Mesenchymal stem cell (in vitro differentiated cells and primary cell): ENCODE data around the gene BDKRB1.
A peak's percentile ranks its signal among the peaks of the same experiment; 100 is the strongest.

Experiments
- DNase-seq: peaks from one replicate; pipeline ENCODE4 v3.0.0-alpha.2; 2013
- H2AFZ ChIP-seq: one replicate; pipeline ENCODE4 v1.6.1; 2013; ENCODE audit warnings: low read depth, mild to moderate bottlenecking, control low read depth, inconsistent platforms, low read length, moderate library complexity
- H2AK5ac ChIP-seq: 2 replicates; pipeline ENCODE4 v1.6.1; 2013; ENCODE audit warnings: low read length, moderate library complexity, mild to moderate bottlenecking, inconsistent platforms; ENCODE audit not compliant: severe bottlenecking
- H2BK120ac ChIP-seq: one replicate; pipeline ENCODE4 v1.6.1; 2013; ENCODE audit warnings: low read depth, mild to moderate bottlenecking, inconsistent platforms, low read length, moderate library complexity
- H2BK12ac ChIP-seq, 2 experiments: one replicate each; pipeline ENCODE4 v1.6.1; 2013; ENCODE audit warnings: inconsistent platforms in 2 of 2, low read length in 2 of 2, mild to moderate bottlenecking in 2 of 2, moderate library complexity in 2 of 2, control low read depth in 1 of 2
- H2BK15ac ChIP-seq: one replicate; pipeline ENCODE4 v1.6.1; 2013; ENCODE audit warnings: mild to moderate bottlenecking, low read depth, inconsistent platforms; ENCODE audit not compliant: poor library complexity, severe bottlenecking
- H2BK5ac ChIP-seq: 2 replicates; pipeline ENCODE4 v1.6.1; 2013; ENCODE audit warnings: low read depth, mild to moderate bottlenecking, low read length, control low read depth, inconsistent platforms; ENCODE audit not compliant: poor library complexity, severe bottlenecking
- H3K14ac ChIP-seq, 2 experiments: one replicate each; pipeline ENCODE4 v1.6.1; 2013; ENCODE audit warnings: inconsistent platforms in 2 of 2, low read length in 2 of 2, control low read depth in 1 of 2, mild to moderate bottlenecking in 1 of 2, moderate library complexity in 1 of 2
- H3K18ac ChIP-seq, 2 experiments: one replicate each; pipeline ENCODE4 v1.6.1; 2013; ENCODE audit warnings: inconsistent platforms in 2 of 2, low read length in 2 of 2, control low read depth in 1 of 2, low read depth in 1 of 2, mild to moderate bottlenecking in 1 of 2
- H3K23ac ChIP-seq, 2 experiments: one replicate each; pipeline ENCODE4 v1.6.1; 2013; ENCODE audit warnings: inconsistent platforms in 2 of 2, low read length in 2 of 2, mild to moderate bottlenecking in 2 of 2, moderate library complexity in 2 of 2, control low read depth in 1 of 2
- H3K27ac ChIP-seq: 2 replicates; pipeline ENCODE4 v1.5.1; 2013; ENCODE audit warnings: mild to moderate bottlenecking, moderate library complexity, low read length, control low read depth, inconsistent platforms; ENCODE audit not compliant: poor library complexity, severe bottlenecking
- H3K27me3 ChIP-seq, 2 experiments: 2 replicates each; pipeline versions ENCODE4 v1.6.1 to v1.7.0; 2013; ENCODE audit warnings: low read length in 2 of 2, mild to moderate bottlenecking in 2 of 2, moderate library complexity in 2 of 2, control low read depth in 1 of 2, inconsistent platforms in 1 of 2; ENCODE audit not compliant: control insufficient read depth in 1 of 2, insufficient read depth in 1 of 2
- H3K36me3 ChIP-seq, 2 experiments: 2 replicates each; pipeline versions ENCODE4 v1.6.1 to v1.7.0; 2013; ENCODE audit warnings: low read length in 2 of 2, control low read depth in 1 of 2, inconsistent platforms in 1 of 2, low read depth in 1 of 2, mild to moderate bottlenecking in 1 of 2; ENCODE audit not compliant: insufficient read depth in 2 of 2, control insufficient read depth in 1 of 2
- H3K4ac ChIP-seq, 2 experiments: one replicate each; pipeline ENCODE4 v1.6.1; 2013; ENCODE audit warnings: inconsistent platforms in 2 of 2, low read length in 2 of 2, mild to moderate bottlenecking in 2 of 2, moderate library complexity in 2 of 2, control low read depth in 1 of 2, low read depth in 1 of 2
- H3K4me1 ChIP-seq: 2 replicates; pipeline ENCODE4 v1.6.1; 2013; ENCODE audit warnings: low read depth, low read length, control low read depth; ENCODE audit not compliant: control insufficient read depth, insufficient read depth
- H3K4me2 ChIP-seq: 2 replicates; pipeline ENCODE4 v1.6.1; 2013; ENCODE audit warnings: low read length, mild to moderate bottlenecking, inconsistent platforms; ENCODE audit not compliant: poor library complexity, severe bottlenecking
- H3K4me3 ChIP-seq, 2 experiments: 2 replicates each; pipeline versions ENCODE4 v1.5.1 to v1.7.0; 2013; ENCODE audit warnings: low read length in 2 of 2, mild to moderate bottlenecking in 2 of 2, control low read depth in 1 of 2, low read depth in 1 of 2; ENCODE audit not compliant: insufficient read depth in 1 of 2
- H3K79me1 ChIP-seq: replicated peaks from 2 replicates; pipeline ENCODE4 v1.6.1; 2013; ENCODE audit warnings: mild to moderate bottlenecking, control low read depth, low read length, inconsistent platforms; ENCODE audit not compliant: poor library complexity, severe bottlenecking
- H3K9ac ChIP-seq: 2 replicates; pipeline ENCODE4 v1.7.0; 2013; ENCODE audit warnings: mild to moderate bottlenecking, low read length, moderate library complexity
- H3K9me3 ChIP-seq: 2 replicates; pipeline ENCODE4 v1.7.0; 2013; ENCODE audit warnings: mild to moderate bottlenecking, low read length; ENCODE audit not compliant: control insufficient read depth
- H4K8ac ChIP-seq: one replicate; pipeline ENCODE4 v1.6.1; 2013; ENCODE audit warnings: inconsistent platforms, mild to moderate bottlenecking, low read length, moderate library complexity
- H4K91ac ChIP-seq: one replicate; pipeline ENCODE4 v1.6.1; 2013; ENCODE audit warnings: mild to moderate bottlenecking, low read length, inconsistent platforms
- WGBS: methylation state at CpG from one replicate; pipeline ENCODE4 v1.1.7; 2013; ENCODE audit warnings: mixed read lengths; 5-methylcytosine and 5-hydroxymethylcytosine counted together

The BDKRB1 gene

DNA sequence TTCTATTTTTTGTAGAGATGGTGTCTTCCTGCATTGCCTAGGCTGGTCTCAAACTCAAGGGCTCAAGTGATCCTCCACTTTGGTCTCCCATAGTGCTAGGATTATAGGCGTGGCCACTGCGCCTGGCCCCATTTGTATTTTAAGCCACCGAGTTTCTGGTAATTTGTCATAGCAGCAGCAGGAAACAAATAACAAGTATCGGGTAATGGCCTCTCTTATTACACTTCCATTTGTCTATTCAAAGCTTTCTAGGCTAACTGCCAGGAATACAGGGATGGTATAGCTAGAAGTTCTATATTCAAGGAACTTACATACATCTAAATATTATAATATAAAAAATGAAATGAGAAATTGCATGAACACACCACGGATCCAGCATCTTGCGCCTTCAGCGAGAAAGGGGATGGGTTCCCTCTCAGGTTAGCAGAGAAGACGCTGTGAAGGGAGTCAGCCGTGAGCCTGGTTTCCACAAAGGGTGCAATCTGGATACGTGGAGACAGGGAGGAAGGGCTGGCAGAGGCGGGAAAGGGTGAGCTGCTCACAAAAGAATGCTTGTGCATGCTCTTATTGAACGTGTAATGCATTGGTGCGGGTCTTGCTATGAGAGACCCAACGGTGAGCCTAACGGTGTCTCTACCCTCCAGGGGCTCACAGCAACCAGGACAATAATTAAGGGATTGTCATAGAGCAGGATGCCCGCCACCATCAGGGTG is 9.5 kb downstream of the BDKRB1 start:
- Histone ChIP-seq H2BK120ac (no peak overlapping the region), H3K4me3 (no peak overlapping the region), H3K4me1 (peaks cover 41% of the 10 kb centered on the region), H3K14ac (no peak overlapping the region), H3K4ac (no peak overlapping the region), H3K27me3 (no peaks in the 10 kb centered on the region), H3K9ac (no peak overlapping the region), H3K79me1 (peaks cover 28% of the 10 kb centered on the region), H2BK12ac (peak overlapping the region in 1 of 2 experiments; percentile 95), H2BK5ac (no peak overlapping the region), H3K9me3 (peaks cover under 1% of the 10 kb centered on the region), H2BK15ac (peak overlapping the region; percentile 8), H2AK5ac (peak overlapping the region; percentile 9), H3K27ac (no peak overlapping the region), H3K23ac (no peak overlapping the region), H3K36me3 (peaks cover 23 to 51% of the 10 kb centered on the region in 2 experiments), H3K4me2 (no peak overlapping the region), H2AFZ (no peak overlapping the region), H4K8ac (no peak overlapping the region), H4K91ac (peak overlapping the region; percentile 3), H3K18ac (peak overlapping the region in 1 of 2 experiments; percentile 54)
- WGBS: 83% methylated on average over 15 of the region's 16 CpGs
- no peak for DNase-seq

DNA sequence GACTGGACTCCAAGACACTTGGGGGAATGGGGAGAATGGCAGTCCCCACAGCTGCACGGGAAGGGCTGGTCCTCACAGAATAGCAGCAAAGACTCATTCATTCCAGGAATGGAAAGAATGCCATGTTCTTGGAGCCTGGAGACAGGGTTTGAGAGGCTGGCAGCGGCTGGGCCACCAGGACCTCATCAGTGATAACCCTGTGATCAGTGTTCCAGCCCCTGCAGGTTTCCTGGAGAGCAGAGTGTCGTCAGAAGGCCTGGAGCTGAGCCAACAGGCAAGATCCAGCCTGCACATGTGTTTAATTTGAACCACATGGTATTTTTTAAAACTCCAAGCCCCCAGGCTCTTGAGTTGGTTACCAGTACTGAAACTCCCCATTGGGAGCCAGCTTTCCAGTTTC is 11.3 kb downstream of the BDKRB1 start:
- Histone ChIP-seq H3K4me3 (peak overlapping the region in 1 of 2 experiments; percentile 3), H2BK15ac (peak overlapping the region; percentile 0), H3K79me1 (peaks cover 24% of the 10 kb centered on the region), H2BK5ac (peak overlapping the region; percentile 59), H4K91ac (peak overlapping the region; percentile 85), H2BK120ac (no peak overlapping the region), H3K14ac (peak overlapping the region in 1 of 2 experiments; percentile 61), H3K9me3 (peaks cover 4% of the 10 kb centered on the region), H4K8ac (no peak overlapping the region), H3K18ac (peak overlapping the region; percentile 49 to 85), H3K23ac (no peak overlapping the region), H3K27me3 (no peaks in the 10 kb centered on the region), H3K4ac (peak overlapping the region in 1 of 2 experiments; percentile 74), H2AFZ (no peak overlapping the region), H3K4me2 (no peak overlapping the region), H2BK12ac (peak overlapping the region; percentile 44 to 89), H3K36me3 (peaks cover 16 to 35% of the 10 kb centered on the region in 2 experiments), H3K4me1 (peaks cover 35% of the 10 kb centered on the region), H3K27ac (peak overlapping the region; percentile 99), H2AK5ac (peak overlapping the region; percentile 16), H3K9ac (peak overlapping the region; percentile 42)
- DNase-seq: peak; percentile 56
- 34% methylated on average over 3 of the region's 3 CpGs for WGBS

DNA sequence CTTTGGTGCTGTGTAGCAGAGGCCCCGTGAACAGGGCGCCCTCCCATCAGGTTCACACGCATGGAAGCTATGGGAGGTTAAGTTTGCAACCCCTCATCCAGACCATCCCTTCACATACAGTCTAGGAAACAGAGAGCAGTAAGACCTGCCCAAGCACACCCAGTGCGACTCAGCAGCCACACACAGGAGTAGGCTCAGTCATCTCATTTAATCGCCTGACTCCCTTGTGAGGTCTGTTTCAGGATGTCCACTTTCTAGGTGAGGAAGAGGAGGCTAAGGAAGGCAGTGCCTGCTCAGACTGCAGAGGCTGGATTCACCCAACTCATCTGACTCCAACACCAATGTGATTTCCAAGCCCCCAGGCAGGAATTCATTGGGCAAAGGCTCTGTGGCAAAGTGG is 11.9 kb downstream of the BDKRB1 start:
- H2BK5ac ChIP-seq: peak overlapping the region; percentile 95

More for the DNA sequence above, 11.9 kb downstream of the BDKRB1 start:
- Histone ChIP-seq H3K27me3 (no peaks in the 10 kb centered on the region), H3K4ac (peak overlapping the region; percentile 3 to 96), H2AK5ac (peak overlapping the region; percentile 16), H3K36me3 (peaks cover 14 to 29% of the 10 kb centered on the region in 2 experiments), H3K4me2 (peak overlapping the region; percentile 44), H2BK120ac (peak overlapping the region; percentile 68), H2BK15ac (no peak overlapping the region), H2AFZ (no peak overlapping the region), H3K4me1 (peaks cover 35% of the 10 kb centered on the region), H3K18ac (peak overlapping the region; percentile 34 to 77), H3K79me1 (peaks cover 24% of the 10 kb centered on the region), H3K9ac (peak overlapping the region; percentile 42), H3K14ac (no peak overlapping the region), H4K91ac (peak overlapping the region; percentile 94), H3K23ac (no peak overlapping the region), H2BK12ac (peak overlapping the region; percentile 93 to 94), H3K9me3 (peaks cover 10% of the 10 kb centered on the region), H3K27ac (peak overlapping the region; percentile 99), H3K4me3 (peak overlapping the region in 1 of 2 experiments; percentile 3), H4K8ac (peak overlapping the region; percentile 46)
- WGBS: 89% methylated on average over 5 of the region's 5 CpGs
- DNase-seq: no peak
